ENCODE data around the gene EN1.

Gene EN1

GRCh38 chr2:118874324-118874723 lies 26.9 kb upstream of the EN1 start:
- H3K27me3 ChIP-seq (ENCODE audit: control insufficient read depth in 2 of 2, insufficient read depth in 2 of 2, low read length in 2 of 2), result peaks cover 11 to 20% of the 10 kb centered on the region in 2 donors
- no peak overlapping the region for H3K4me3 ChIP-seq (ENCODE audit: low read length in 2 of 2)
- H3K4me1 ChIP-seq (ENCODE audit: control insufficient read depth in 2 of 2, insufficient read depth in 2 of 2, low read length in 2 of 2), result no peaks in the 10 kb centered on the region
- H3K36me3 ChIP-seq (ENCODE audit: control insufficient read depth in 2 of 2, insufficient read depth in 2 of 2, low read length in 2 of 2), result no peaks in the 10 kb centered on the region
- H3K9ac ChIP-seq (ENCODE audit: low read depth in 1 of 2, low read length in 2 of 2), result no peak overlapping the region
- no peaks in the 10 kb centered on the region for H3K9me3 ChIP-seq (ENCODE audit: control insufficient read depth in 2 of 2, low read length in 2 of 2)
- H3K27ac ChIP-seq (ENCODE audit: low read depth in 2 of 2, low read length in 2 of 2), result no peak overlapping the region

GRCh38 chr2:118865106-118865505 lies 17.7 kb upstream of the EN1 start:
- H3K36me3 ChIP-seq (ENCODE audit: control insufficient read depth in 2 of 2, insufficient read depth in 2 of 2, low read length in 2 of 2), result no peaks in the 10 kb centered on the region
- H3K4me1 ChIP-seq (ENCODE audit: control insufficient read depth in 2 of 2, insufficient read depth in 2 of 2, low read length in 2 of 2), result no peaks in the 10 kb centered on the region
- H3K9ac ChIP-seq (ENCODE audit: low read depth in 1 of 2, low read length in 2 of 2), result no peak overlapping the region
- peaks cover 22 to 32% of the 10 kb centered on the region in 2 donors for H3K27me3 ChIP-seq (ENCODE audit: control insufficient read depth in 2 of 2, insufficient read depth in 2 of 2, low read length in 2 of 2)
- no peak overlapping the region for H3K27ac ChIP-seq (ENCODE audit: low read depth in 2 of 2, low read length in 2 of 2)
- no peak overlapping the region for H3K4me3 ChIP-seq (ENCODE audit: low read length in 2 of 2)
- H3K9me3 ChIP-seq (ENCODE audit: control insufficient read depth in 2 of 2, low read length in 2 of 2), result no peaks in the 10 kb centered on the region

GRCh38 chr2:118864207-118864606 lies 16.8 kb upstream of the EN1 start:
- H3K27ac ChIP-seq (ENCODE audit: low read depth in 2 of 2, low read length in 2 of 2), result no peak overlapping the region
- peaks cover 28 to 34% of the 10 kb centered on the region in 2 donors for H3K27me3 ChIP-seq (ENCODE audit: control insufficient read depth in 2 of 2, insufficient read depth in 2 of 2, low read length in 2 of 2)
- H3K9ac ChIP-seq (ENCODE audit: low read depth in 1 of 2, low read length in 2 of 2), result no peak overlapping the region
- H3K4me1 ChIP-seq (ENCODE audit: control insufficient read depth in 2 of 2, insufficient read depth in 2 of 2, low read length in 2 of 2), result no peaks in the 10 kb centered on the region
- H3K9me3 ChIP-seq (ENCODE audit: control insufficient read depth in 2 of 2, low read length in 2 of 2), result no peaks in the 10 kb centered on the region
- no peaks in the 10 kb centered on the region for H3K36me3 ChIP-seq (ENCODE audit: control insufficient read depth in 2 of 2, insufficient read depth in 2 of 2, low read length in 2 of 2)
- H3K4me3 ChIP-seq (ENCODE audit: low read length in 2 of 2), result no peak overlapping the region

GRCh38 chr2:118861731-118862130 lies 14.3 kb upstream of the EN1 start:
- Histone ChIP-seq H3K27me3 (ENCODE audit: control insufficient read depth in 2 of 2, insufficient read depth in 2 of 2, low read length in 2 of 2) (peaks cover 48 to 56% of the 10 kb centered on the region in 2 donors), H3K9me3 (ENCODE audit: control insufficient read depth in 2 of 2, low read length in 2 of 2) (no peaks in the 10 kb centered on the region), H3K4me1 (ENCODE audit: control insufficient read depth in 2 of 2, insufficient read depth in 2 of 2, low read length in 2 of 2) (peaks cover 0 to 1% of the 10 kb centered on the region in 2 donors), H3K9ac (ENCODE audit: low read depth in 1 of 2, low read length in 2 of 2) (no peak overlapping the region), H3K4me3 (ENCODE audit: low read length in 2 of 2) (no peak overlapping the region), H3K36me3 (ENCODE audit: control insufficient read depth in 2 of 2, insufficient read depth in 2 of 2, low read length in 2 of 2) (no peaks in the 10 kb centered on the region), H3K27ac (ENCODE audit: low read depth in 2 of 2, low read length in 2 of 2) (no peak overlapping the region)

GRCh38 chr2:118861242-118861641 lies 13.8 kb upstream of the EN1 start:
- H3K9ac ChIP-seq (ENCODE audit: low read depth in 1 of 2, low read length in 2 of 2), result no peak overlapping the region
- H3K9me3 ChIP-seq (ENCODE audit: control insufficient read depth in 2 of 2, low read length in 2 of 2), result no peaks in the 10 kb centered on the region
- no peak overlapping the region for H3K27ac ChIP-seq (ENCODE audit: low read depth in 2 of 2, low read length in 2 of 2)
- no peak overlapping the region for H3K4me3 ChIP-seq (ENCODE audit: low read length in 2 of 2)
- peaks cover 53 to 61% of the 10 kb centered on the region in 2 donors for H3K27me3 ChIP-seq (ENCODE audit: control insufficient read depth in 2 of 2, insufficient read depth in 2 of 2, low read length in 2 of 2)
- no peaks in the 10 kb centered on the region for H3K36me3 ChIP-seq (ENCODE audit: control insufficient read depth in 2 of 2, insufficient read depth in 2 of 2, low read length in 2 of 2)
- H3K4me1 ChIP-seq (ENCODE audit: control insufficient read depth in 2 of 2, insufficient read depth in 2 of 2, low read length in 2 of 2), result peaks cover 0 to 2% of the 10 kb centered on the region in 2 donors

- Histone ChIP-seq H3K4me1 (ENCODE audit: control insufficient read depth in 2 of 2, insufficient read depth in 2 of 2, low read length in 2 of 2) (peaks cover 2 to 4% of the 10 kb centered on the region in 2 donors), H3K4me3 (ENCODE audit: low read length in 2 of 2) (no peak overlapping the region), H3K27ac (ENCODE audit: low read depth in 2 of 2, low read length in 2 of 2) (no peak overlapping the region), H3K9ac (ENCODE audit: low read depth in 1 of 2, low read length in 2 of 2) (no peak overlapping the region), H3K27me3 (ENCODE audit: control insufficient read depth in 2 of 2, insufficient read depth in 2 of 2, low read length in 2 of 2) (peaks cover 59 to 67% of the 10 kb centered on the region in 2 donors), H3K36me3 (ENCODE audit: control insufficient read depth in 2 of 2, insufficient read depth in 2 of 2, low read length in 2 of 2) (no peaks in the 10 kb centered on the region), H3K9me3 (ENCODE audit: control insufficient read depth in 2 of 2, low read length in 2 of 2) (no peaks in the 10 kb centered on the region)
Measured at GRCh38 chr2:118860506-118860905, 13.1 kb upstream of the EN1 start.

GRCh38 chr2:118859157-118859770 lies 11.8 kb upstream of the EN1 start:
- no peaks in the 10 kb centered on the region for H3K36me3 ChIP-seq (ENCODE audit: control insufficient read depth in 2 of 2, insufficient read depth in 2 of 2, low read length in 2 of 2)
- H3K4me3 ChIP-seq (ENCODE audit: low read length in 2 of 2), result no peak overlapping the region
- peaks cover 4 to 7% of the 10 kb centered on the region in 2 donors for H3K4me1 ChIP-seq (ENCODE audit: control insufficient read depth in 2 of 2, insufficient read depth in 2 of 2, low read length in 2 of 2)
- no peak overlapping the region for H3K27ac ChIP-seq (ENCODE audit: low read depth in 2 of 2, low read length in 2 of 2)
- peaks cover 67 to 76% of the 10 kb centered on the region in 2 donors for H3K27me3 ChIP-seq (ENCODE audit: control insufficient read depth in 2 of 2, insufficient read depth in 2 of 2, low read length in 2 of 2)
- no peak overlapping the region for H3K9ac ChIP-seq (ENCODE audit: low read depth in 1 of 2, low read length in 2 of 2)
- no peaks in the 10 kb centered on the region for H3K9me3 ChIP-seq (ENCODE audit: control insufficient read depth in 2 of 2, low read length in 2 of 2)

- Histone ChIP-seq H3K9me3 (ENCODE audit: control insufficient read depth in 2 of 2, low read length in 2 of 2) (no peaks in the 10 kb centered on the region), H3K4me1 (ENCODE audit: control insufficient read depth in 2 of 2, insufficient read depth in 2 of 2, low read length in 2 of 2) (peaks cover 4 to 7% of the 10 kb centered on the region in 2 donors), H3K27me3 (ENCODE audit: control insufficient read depth in 2 of 2, insufficient read depth in 2 of 2, low read length in 2 of 2) (peaks cover 72 to 82% of the 10 kb centered on the region in 2 donors), H3K4me3 (ENCODE audit: low read length in 2 of 2) (no peak overlapping the region), H3K9ac (ENCODE audit: low read depth in 1 of 2, low read length in 2 of 2) (no peak overlapping the region), H3K36me3 (ENCODE audit: control insufficient read depth in 2 of 2, insufficient read depth in 2 of 2, low read length in 2 of 2) (no peaks in the 10 kb centered on the region), H3K27ac (ENCODE audit: low read depth in 2 of 2, low read length in 2 of 2) (no peak overlapping the region)
Measured at GRCh38 chr2:118858485-118859156, 11.2 kb upstream of the EN1 start.

GRCh38 chr2:118857677-118858484 lies 10.4 kb upstream of the EN1 start:
- H3K27me3 ChIP-seq (ENCODE audit: control insufficient read depth in 2 of 2, insufficient read depth in 2 of 2, low read length in 2 of 2), result peaks cover 77 to 89% of the 10 kb centered on the region in 2 donors
- H3K4me3 ChIP-seq (ENCODE audit: low read length in 2 of 2), result no peak overlapping the region
- H3K4me1 ChIP-seq (ENCODE audit: control insufficient read depth in 2 of 2, insufficient read depth in 2 of 2, low read length in 2 of 2), result peaks cover 4 to 7% of the 10 kb centered on the region in 2 donors
- no peak overlapping the region for H3K9ac ChIP-seq (ENCODE audit: low read depth in 1 of 2, low read length in 2 of 2)
- no peak overlapping the region for H3K27ac ChIP-seq (ENCODE audit: low read depth in 2 of 2, low read length in 2 of 2)
- H3K36me3 ChIP-seq (ENCODE audit: control insufficient read depth in 2 of 2, insufficient read depth in 2 of 2, low read length in 2 of 2), result no peaks in the 10 kb centered on the region
- no peaks in the 10 kb centered on the region for H3K9me3 ChIP-seq (ENCODE audit: control insufficient read depth in 2 of 2, low read length in 2 of 2)

Measured in mucosa of rectum (tissue), 2 donors.